Peyer's patch (tissue), 4 donors: ENCODE results near the gene SLC35E1.

Experiments
- POLR2A ChIP-seq, 2 donors: fragments of 450-650 bp; IDR thresholded peaks; one replicate each; pipeline ENCODE4 v1.5.1; 2017; ENCODE audit warnings: antibody characterized with exemption in 2 of 2, mild to moderate bottlenecking in 2 of 2, moderate library complexity in 2 of 2
- TF ChIP-seq, protein P1 (sequence below), 6 experiments: fragments of 450-650 bp in 4 of 6; fragments of 200-600 bp in 2 of 6; sonication (generic) in 1 of 6; IDR thresholded peaks; one replicate each; pipeline ENCODE4 v1.5.1; 2017 to 2019; ENCODE audit warnings: antibody characterized with exemption in 6 of 6, mild to moderate bottlenecking in 3 of 6, moderate library complexity in 1 of 6

- TF ChIP-seq, protein P1, sequence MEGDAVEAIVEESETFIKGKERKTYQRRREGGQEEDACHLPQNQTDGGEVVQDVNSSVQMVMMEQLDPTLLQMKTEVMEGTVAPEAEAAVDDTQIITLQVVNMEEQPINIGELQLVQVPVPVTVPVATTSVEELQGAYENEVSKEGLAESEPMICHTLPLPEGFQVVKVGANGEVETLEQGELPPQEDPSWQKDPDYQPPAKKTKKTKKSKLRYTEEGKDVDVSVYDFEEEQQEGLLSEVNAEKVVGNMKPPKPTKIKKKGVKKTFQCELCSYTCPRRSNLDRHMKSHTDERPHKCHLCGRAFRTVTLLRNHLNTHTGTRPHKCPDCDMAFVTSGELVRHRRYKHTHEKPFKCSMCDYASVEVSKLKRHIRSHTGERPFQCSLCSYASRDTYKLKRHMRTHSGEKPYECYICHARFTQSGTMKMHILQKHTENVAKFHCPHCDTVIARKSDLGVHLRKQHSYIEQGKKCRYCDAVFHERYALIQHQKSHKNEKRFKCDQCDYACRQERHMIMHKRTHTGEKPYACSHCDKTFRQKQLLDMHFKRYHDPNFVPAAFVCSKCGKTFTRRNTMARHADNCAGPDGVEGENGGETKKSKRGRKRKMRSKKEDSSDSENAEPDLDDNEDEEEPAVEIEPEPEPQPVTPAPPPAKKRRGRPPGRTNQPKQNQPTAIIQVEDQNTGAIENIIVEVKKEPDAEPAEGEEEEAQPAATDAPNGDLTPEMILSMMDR (IDR thresholded peaks at IDR 0.05), result no peak
- no peak for TF ChIP-seq POLR2A (IDR thresholded peaks at IDR 0.05)
These were observed 36.8 kb downstream of the SLC35E1 start for GRCh38 chr19:16535381-16535780.
